Measurements from ENCODE around the gene ABCA2.
A peak's percentile ranks its signal among the peaks of the same experiment; 100 is the strongest.

ABCA2 gene, protein sequence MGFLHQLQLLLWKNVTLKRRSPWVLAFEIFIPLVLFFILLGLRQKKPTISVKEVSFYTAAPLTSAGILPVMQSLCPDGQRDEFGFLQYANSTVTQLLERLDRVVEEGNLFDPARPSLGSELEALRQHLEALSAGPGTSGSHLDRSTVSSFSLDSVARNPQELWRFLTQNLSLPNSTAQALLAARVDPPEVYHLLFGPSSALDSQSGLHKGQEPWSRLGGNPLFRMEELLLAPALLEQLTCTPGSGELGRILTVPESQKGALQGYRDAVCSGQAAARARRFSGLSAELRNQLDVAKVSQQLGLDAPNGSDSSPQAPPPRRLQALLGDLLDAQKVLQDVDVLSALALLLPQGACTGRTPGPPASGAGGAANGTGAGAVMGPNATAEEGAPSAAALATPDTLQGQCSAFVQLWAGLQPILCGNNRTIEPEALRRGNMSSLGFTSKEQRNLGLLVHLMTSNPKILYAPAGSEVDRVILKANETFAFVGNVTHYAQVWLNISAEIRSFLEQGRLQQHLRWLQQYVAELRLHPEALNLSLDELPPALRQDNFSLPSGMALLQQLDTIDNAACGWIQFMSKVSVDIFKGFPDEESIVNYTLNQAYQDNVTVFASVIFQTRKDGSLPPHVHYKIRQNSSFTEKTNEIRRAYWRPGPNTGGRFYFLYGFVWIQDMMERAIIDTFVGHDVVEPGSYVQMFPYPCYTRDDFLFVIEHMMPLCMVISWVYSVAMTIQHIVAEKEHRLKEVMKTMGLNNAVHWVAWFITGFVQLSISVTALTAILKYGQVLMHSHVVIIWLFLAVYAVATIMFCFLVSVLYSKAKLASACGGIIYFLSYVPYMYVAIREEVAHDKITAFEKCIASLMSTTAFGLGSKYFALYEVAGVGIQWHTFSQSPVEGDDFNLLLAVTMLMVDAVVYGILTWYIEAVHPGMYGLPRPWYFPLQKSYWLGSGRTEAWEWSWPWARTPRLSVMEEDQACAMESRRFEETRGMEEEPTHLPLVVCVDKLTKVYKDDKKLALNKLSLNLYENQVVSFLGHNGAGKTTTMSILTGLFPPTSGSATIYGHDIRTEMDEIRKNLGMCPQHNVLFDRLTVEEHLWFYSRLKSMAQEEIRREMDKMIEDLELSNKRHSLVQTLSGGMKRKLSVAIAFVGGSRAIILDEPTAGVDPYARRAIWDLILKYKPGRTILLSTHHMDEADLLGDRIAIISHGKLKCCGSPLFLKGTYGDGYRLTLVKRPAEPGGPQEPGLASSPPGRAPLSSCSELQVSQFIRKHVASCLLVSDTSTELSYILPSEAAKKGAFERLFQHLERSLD (N-terminal part only)

DNA sequence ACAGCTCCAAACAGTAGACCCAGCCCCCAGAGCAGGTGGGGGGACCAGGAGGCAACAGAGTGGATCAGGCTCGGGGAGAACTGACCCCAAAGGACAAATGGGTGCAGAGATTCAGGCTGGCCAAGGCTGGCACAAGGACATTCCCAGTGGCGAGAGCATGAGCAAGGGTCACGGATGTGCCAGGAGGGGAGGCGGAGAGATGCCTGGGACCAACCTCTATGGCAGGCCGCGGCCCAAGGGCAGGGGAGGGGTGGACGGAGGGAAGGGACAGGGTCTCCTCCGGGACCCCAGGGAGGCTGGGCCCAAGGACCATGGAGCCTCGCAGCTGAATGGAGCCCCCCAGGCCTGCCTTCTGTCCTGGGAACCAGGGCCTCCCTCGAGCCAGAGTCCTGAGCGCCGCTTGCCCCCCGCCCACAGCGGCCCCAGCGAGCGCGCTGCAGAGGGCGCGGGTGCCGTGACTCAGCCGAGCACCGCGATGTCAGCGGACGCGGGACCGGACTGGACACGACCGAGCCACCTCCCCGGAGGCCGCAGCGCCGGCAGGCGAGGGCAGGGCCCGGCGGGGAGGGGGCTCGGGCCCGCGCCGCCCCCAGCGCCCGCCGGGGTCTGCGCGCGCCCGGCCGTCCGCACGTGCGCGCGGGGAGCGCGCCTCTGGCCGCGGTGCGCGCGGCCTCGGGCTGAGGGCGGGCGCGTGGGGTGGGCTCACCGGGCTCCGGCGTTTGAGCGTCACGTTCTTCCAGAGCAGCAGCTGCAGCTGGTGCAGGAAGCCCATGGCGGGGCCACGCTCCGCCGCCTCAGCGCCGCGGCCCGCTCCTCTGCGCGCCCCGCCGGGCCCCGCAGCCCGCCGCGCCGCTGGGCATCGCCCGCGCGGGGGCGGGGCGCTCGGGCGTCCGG, at the start of gene ABCA2:
ABCA2 (minus strand) TSS at position 869 of the 894 bp plus-strand sequence; CDS start at position 772, 97 bp downstream.
- POLR2A ChIA-PET = interaction anchor here (0.7 kb wide), 1 partner anchor 138 kb away, joined by 3 read pairs; no protein-coding TSS in a partner anchor
- H3K4me3 ChIP-seq (ENCODE audit: low read depth, low read length) = peak within 1 kb of the TSS; percentile 59
- DNase-seq (ENCODE audit: low read depth, low spot score) = no peak
- TF ChIP-seq, protein P1, sequence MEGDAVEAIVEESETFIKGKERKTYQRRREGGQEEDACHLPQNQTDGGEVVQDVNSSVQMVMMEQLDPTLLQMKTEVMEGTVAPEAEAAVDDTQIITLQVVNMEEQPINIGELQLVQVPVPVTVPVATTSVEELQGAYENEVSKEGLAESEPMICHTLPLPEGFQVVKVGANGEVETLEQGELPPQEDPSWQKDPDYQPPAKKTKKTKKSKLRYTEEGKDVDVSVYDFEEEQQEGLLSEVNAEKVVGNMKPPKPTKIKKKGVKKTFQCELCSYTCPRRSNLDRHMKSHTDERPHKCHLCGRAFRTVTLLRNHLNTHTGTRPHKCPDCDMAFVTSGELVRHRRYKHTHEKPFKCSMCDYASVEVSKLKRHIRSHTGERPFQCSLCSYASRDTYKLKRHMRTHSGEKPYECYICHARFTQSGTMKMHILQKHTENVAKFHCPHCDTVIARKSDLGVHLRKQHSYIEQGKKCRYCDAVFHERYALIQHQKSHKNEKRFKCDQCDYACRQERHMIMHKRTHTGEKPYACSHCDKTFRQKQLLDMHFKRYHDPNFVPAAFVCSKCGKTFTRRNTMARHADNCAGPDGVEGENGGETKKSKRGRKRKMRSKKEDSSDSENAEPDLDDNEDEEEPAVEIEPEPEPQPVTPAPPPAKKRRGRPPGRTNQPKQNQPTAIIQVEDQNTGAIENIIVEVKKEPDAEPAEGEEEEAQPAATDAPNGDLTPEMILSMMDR (IDR thresholded peaks at IDR 0.05; ENCODE audit: insufficient read depth, low read length, missing control alignments) = no peak
- CTCF ChIA-PET = interaction anchor here (0.8 to 14.2 kb wide), 21 partner anchors 7 to 240 kb away, joined by 3 to 310 read pairs (median 9); partner anchors contain the start of genes C8G, CLIC3, ENTPD2 and NPDC1

DNA sequence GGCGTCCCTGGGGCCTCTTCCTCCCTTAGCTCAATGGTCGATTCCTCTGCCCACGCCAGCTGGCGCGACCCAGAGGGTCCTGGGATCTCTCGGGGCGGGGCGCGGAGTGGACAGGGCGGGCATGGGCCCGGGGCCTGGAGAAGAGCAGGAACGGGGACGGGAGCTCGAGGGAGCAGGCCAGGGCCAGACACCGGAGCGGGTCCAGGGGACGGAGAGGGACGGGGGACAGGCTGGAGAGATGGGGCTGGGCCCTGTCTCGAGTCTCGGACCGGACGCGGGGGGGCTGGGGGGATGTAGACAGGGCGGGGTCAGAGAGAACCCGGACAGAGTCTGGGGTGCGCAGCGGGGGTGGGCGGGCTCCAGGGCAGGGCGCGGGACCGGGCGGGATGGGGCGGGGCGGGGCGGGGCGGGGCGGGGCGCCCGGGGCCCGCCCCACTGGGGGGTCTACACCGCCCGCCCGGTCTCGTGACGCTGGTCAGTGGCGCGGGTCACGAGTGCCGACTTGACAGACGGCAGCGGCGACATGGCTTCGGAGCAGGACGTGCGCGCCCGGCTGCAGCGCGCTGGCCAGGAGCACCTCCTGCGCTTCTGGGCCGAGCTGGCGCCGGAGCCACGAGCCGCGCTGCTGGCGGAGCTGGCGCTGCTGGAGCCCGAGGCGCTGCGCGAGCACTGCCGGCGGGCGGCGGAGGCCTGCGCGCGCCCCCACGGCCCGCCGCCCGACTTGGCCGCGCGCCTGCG, 49.1 kb upstream of the ABCA2 start, which contains the start of gene UAP1L1:
UAP1L1 (plus strand) TSS at position 508 of the 738 bp plus-strand sequence; CDS start at position 524, 16 bp downstream.
- ChIA-PET CTCF (interaction anchor here (0.7 to 17.0 kb wide), 7 partner anchors 9 to 150 kb away, joined by 3 to 208 read pairs (median 3); partner anchors contain the start of genes MAN1B1, NPDC1, RNF224 and SAPCD2), POLR2A (interaction anchor here (0.7 to 2.7 kb wide), 2 partner anchors 9 kb away, joined by 3 to 16 read pairs; partner anchors contain the start of gene MAN1B1)
- no peak for DNase-seq (ENCODE audit: low read depth, low spot score)
- TF ChIP-seq, protein P1 (IDR thresholded peaks at IDR 0.05; ENCODE audit: insufficient read depth, low read length, missing control alignments) = no peak
- peak within 1 kb of the TSS; percentile 68 for H3K4me3 ChIP-seq (ENCODE audit: low read depth, low read length)

DNA sequence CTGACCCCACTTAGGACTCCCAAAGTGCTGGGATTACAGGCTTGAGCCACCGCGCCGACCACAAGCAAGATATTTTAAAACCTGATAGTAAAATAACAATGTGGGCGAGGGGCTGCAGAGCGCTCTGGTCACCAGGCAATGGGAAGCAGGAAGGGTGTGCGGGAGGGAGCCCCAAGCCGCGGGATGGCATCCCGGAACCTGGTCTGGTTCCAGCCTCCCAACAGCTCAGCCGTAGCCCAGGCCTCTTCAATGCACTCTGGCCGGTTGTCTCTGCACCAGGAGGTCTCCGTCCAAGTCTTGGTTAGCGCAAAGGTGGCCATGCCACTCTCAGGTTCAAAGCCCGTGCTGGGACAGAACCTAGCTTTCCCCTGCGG, 48.6 kb upstream of the ABCA2 start:
- ChIA-PET POLR2A (interaction anchor here (0.7 to 2.7 kb wide), 2 partner anchors 8 to 10 kb away, joined by 3 to 16 read pairs; partner anchors contain the start of gene MAN1B1), CTCF (interaction anchor here (0.9 to 17.0 kb wide), 7 partner anchors 9 to 160 kb away, joined by 3 to 208 read pairs (median 4); partner anchors contain the start of genes MAN1B1, NPDC1, RNF224 and SAPCD2)
- TF ChIP-seq, protein P1 (IDR thresholded peaks at IDR 0.05; ENCODE audit: insufficient read depth, low read length, missing control alignments) = no peak
- DNase-seq (ENCODE audit: low read depth, low spot score) = no peak
- peak overlapping the region; percentile 68 for H3K4me3 ChIP-seq (ENCODE audit: low read depth, low read length)

DNA sequence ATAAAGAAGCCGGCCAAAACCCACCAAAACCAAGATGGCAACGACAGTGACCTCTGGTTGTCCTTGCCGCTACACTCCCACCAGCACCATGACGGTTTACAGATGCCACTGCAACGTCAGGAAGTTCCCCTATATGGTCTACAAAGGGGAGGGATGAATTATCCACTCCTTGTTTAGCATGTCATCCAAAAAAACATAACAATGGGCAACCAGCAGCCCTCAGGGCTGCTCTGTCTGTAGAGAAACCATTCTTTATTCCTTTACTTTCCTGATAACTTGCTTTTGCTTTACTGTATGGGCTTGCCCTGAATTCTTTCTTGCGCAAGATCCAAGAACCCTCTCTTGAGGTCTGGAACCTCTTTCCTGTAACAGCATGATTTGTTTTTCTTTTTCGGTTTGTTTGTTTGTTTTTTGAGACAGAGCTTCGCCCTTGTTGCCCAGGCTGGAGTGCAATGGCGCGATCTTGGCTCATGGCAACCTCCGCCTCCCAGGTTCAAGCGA, 47.3 kb upstream of the ABCA2 start:
- no peak overlapping the region for H3K4me3 ChIP-seq (ENCODE audit: low read depth, low read length)
- CTCF ChIA-PET = interaction anchor here (0.6 to 17.0 kb wide), 2 partner anchors 7 to 14 kb away, joined by 3 to 208 read pairs; partner anchors contain the start of gene SAPCD2
- POLR2A ChIA-PET = no interaction called here
- TF ChIP-seq, protein P1 (IDR thresholded peaks at IDR 0.05; ENCODE audit: insufficient read depth, low read length, missing control alignments) = no peak
- DNase-seq (ENCODE audit: low read depth, low spot score) = no peak
